ENCODE data around the gene A2ML1.

The A2ML1 gene

GRCh38 chr12:8821591-8821990, 830 bp upstream of the A2ML1 start:
- Histone ChIP-seq H3K27me3 (ENCODE audit: control insufficient read depth, insufficient read depth, low read length) (no peaks in the 10 kb centered on the region), H2AFZ (no peak overlapping the region), H3K27ac (no peak overlapping the region), H3K9ac (no peak overlapping the region), H3K4me2 (ENCODE audit: low read length) (no peak overlapping the region), H3K36me3 (ENCODE audit: control insufficient read depth, insufficient read depth, low read length) (no peaks in the 10 kb centered on the region), H3K4me3 (ENCODE audit: low read depth, low read length) (no peak overlapping the region), H3K79me2 (no peaks in the 10 kb centered on the region), H3K4me1 (no peaks in the 10 kb centered on the region), H3K9me3 (ENCODE audit: control insufficient read depth, low read length) (no peaks in the 10 kb centered on the region)
- TF ChIP-seq CTCF (IDR thresholded peaks at IDR 0.05) = no peak

DNA sequence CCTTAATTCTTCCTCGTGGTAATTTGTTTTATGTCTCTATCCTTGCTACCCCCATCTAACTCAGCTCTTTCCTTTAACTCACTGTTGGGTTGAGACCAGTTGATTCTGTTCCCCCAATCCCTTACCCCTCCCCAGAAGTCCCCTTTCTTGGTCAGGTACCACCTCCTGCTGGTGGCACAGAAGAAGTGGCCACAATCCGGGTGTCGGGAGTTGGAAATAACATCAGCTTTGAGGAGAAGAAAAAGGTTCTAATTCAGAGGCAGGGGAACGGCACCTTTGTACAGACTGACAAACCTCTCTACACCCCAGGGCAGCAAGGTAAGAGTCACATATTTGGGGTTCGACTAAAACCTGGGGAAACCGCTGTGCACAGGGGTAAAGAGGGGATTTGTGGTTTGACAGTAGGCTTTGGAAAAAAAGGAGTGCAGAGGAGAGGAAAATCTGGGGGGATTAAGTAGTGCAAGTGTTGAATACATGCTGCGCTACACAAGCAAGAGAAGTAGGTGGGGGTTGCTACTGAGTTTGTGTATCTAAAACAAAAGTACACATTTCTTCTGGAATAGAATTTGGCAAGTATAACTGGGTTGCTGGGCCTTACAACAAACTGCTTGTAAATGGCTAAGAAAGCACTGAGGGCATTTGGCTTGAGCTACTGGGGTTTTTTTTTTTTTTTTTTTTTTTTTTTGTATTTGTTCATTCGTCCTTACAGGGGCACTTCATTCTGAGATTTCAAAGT, 1.3 kb downstream of the A2ML1 start:
- peak; percentile 41 for TF ChIP-seq CTCF (IDR thresholded peaks at IDR 0.05)
- H3K9me3 ChIP-seq (ENCODE audit: control insufficient read depth, low read length) = no peaks in the 10 kb centered on the region
- H3K79me2 ChIP-seq = no peaks in the 10 kb centered on the region
- no peak overlapping the region for H3K9ac ChIP-seq
- H3K36me3 ChIP-seq (ENCODE audit: control insufficient read depth, insufficient read depth, low read length) = no peaks in the 10 kb centered on the region
- H2AFZ ChIP-seq = no peak overlapping the region
- H3K4me3 ChIP-seq (ENCODE audit: low read depth, low read length) = no peak overlapping the region
- H3K27ac ChIP-seq = no peak overlapping the region
- H3K4me1 ChIP-seq = peaks cover 16% of the 10 kb centered on the region
- no peak overlapping the region for H3K4me2 ChIP-seq (ENCODE audit: low read length)
- no peaks in the 10 kb centered on the region for H3K27me3 ChIP-seq (ENCODE audit: control insufficient read depth, insufficient read depth, low read length)

GRCh38 chr12:8827551-8828256, 5.3 kb downstream of the A2ML1 start:
- Histone ChIP-seq H3K27ac (peak overlapping the region; percentile 94), H3K9me3 (ENCODE audit: control insufficient read depth, low read length) (no peaks in the 10 kb centered on the region), H3K4me2 (ENCODE audit: low read length) (peak overlapping the region; percentile 10), H3K27me3 (ENCODE audit: control insufficient read depth, insufficient read depth, low read length) (no peaks in the 10 kb centered on the region), H3K9ac (no peak overlapping the region), H3K4me1 (peaks cover 31% of the 10 kb centered on the region), H3K4me3 (ENCODE audit: low read depth, low read length) (peak overlapping the region; percentile 13), H2AFZ (peak overlapping the region; percentile 86), H3K79me2 (no peaks in the 10 kb centered on the region), H3K36me3 (ENCODE audit: control insufficient read depth, insufficient read depth, low read length) (no peaks in the 10 kb centered on the region)
- TF ChIP-seq CTCF (IDR thresholded peaks at IDR 0.05) = no peak

DNA sequence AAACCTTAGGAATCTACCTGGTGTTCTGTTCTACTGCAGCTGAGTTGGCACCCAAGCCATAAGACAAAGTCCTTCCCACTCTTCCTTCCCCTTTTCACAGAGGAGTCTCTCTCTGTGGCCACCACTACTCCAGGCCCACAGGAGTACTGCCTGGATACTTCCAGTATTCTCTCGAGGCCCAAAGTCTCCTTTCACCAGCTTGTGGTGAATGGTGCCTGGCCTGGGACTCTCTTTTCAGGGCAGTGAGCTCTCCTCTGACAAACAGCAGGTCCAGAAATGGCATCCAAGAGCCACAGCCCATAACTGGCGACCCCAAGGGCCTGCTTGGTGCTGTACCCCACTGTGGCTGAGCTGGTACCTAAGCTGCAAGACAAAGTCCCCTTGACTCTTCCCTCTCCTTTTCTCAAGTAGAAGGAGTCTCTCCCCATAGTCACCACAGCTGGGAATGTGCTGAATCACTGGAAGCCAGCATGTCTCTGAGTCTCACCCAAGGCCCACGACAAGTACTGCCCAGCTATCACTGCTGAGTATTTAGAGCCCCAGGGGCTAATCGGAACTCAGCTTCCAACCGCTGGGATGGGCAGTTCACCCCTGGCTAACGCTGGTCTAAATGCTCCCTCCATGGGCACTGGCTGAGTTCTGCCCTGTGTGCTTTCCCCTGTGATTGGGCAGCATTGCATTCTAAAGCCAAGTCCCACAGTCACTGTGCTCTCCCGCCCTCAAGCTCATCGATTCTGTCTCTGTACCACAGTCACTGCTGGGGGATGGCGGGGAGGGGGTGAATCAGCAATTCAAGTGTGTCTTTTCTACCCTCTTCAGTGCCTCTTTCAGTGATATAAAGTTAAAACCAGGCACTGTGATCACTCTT, 6.1 kb downstream of the A2ML1 start:
- peaks cover 31% of the 10 kb centered on the region for H3K4me1 ChIP-seq
- no peak overlapping the region for H3K9ac ChIP-seq
- H3K9me3 ChIP-seq (ENCODE audit: control insufficient read depth, low read length) = no peaks in the 10 kb centered on the region
- peak overlapping the region; percentile 17 for H3K4me3 ChIP-seq (ENCODE audit: low read depth, low read length)
- H3K27ac ChIP-seq = peak overlapping the region; percentile 94
- no peaks in the 10 kb centered on the region for H3K27me3 ChIP-seq (ENCODE audit: control insufficient read depth, insufficient read depth, low read length)
- peak overlapping the region; percentile 86 for H2AFZ ChIP-seq
- H3K4me2 ChIP-seq (ENCODE audit: low read length) = peak overlapping the region; percentile 53
- no peak for TF ChIP-seq CTCF (IDR thresholded peaks at IDR 0.05)
- H3K36me3 ChIP-seq (ENCODE audit: control insufficient read depth, insufficient read depth, low read length) = no peaks in the 10 kb centered on the region
- no peaks in the 10 kb centered on the region for H3K79me2 ChIP-seq
